ENCODE measurements around the gene TTBK2. TPM values are rescaled to one million over a fixed set of nuclear protein-coding genes. Genes with fewer than 3 reads are reported as not detected.
"Not testable (repeated sequence)": the region's sequence is repeated elsewhere in the genome, so short reads cannot be mapped to it uniquely, and the experiment has no call there.

Gene TTBK2
- 23.3 TPM for total RNA-seq
- long read RNA-seq, partial matches to known transcripts = 2 of 7 reads
- long read RNA-seq, other reads (novel, unspliced or antisense) = 5 of 7 reads

- Histone ChIP-seq H3K4me1 (peaks cover 36% of the 10 kb centered on the region), H3K27ac (replicated peaks) (peak within 1 kb of the TSS; percentile 87), H3K27me3 (ENCODE audit: low read depth) (no peaks in the 10 kb centered on the region), H3K4me3 (peak within 1 kb of the TSS; percentile 89), H3K36me3 (no peaks in the 10 kb centered on the region), H3K9me3 (replicated peaks) (no peaks in the 10 kb centered on the region)
- peak; percentile 38 for TF ChIP-seq CTCF (IDR thresholded peaks at IDR 0.05; ENCODE audit: borderline replicate concordance)
- intact Hi-C loops (cut with micrococcal nuclease) = loop anchor here (10.0 kb wide), 1 partner anchor 116 kb away; no protein-coding TSS in a partner anchor
- peak; percentile 99 for DNase-seq
Observed at GRCh38 chr15:42920519-42921341, at the start of gene TTBK2. Gene TTBK2, minus strand, starts transcription at chr15:42920778. Its CDS starts 42,161 bp downstream, at chr15:42878617.

GRCh38 chr15:42964476-42964875 is 43.9 kb upstream of the TTBK2 start:
- Histone ChIP-seq H3K4me3 (no peak overlapping the region), H3K9me3 (replicated peaks) (peaks cover 6% of the 10 kb centered on the region), H3K36me3 (peaks cover 79% of the 10 kb centered on the region), H3K27ac (replicated peaks) (no peak overlapping the region), H3K4me1 (no peaks in the 10 kb centered on the region), H3K27me3 (ENCODE audit: low read depth) (no peaks in the 10 kb centered on the region)
- no peak for DNase-seq
- TF ChIP-seq CTCF (IDR thresholded peaks at IDR 0.05; ENCODE audit: borderline replicate concordance) = no peak
- intact Hi-C loops (cut with micrococcal nuclease) = no loop called here

- intact Hi-C loops (cut with micrococcal nuclease) = no loop called here
- no peak for TF ChIP-seq CTCF (IDR thresholded peaks at IDR 0.05; ENCODE audit: borderline replicate concordance)
- Histone ChIP-seq H3K9me3 (replicated peaks) (no peaks in the 10 kb centered on the region), H3K36me3 (peaks cover 97% of the 10 kb centered on the region), H3K27ac (replicated peaks) (no peak overlapping the region), H3K27me3 (ENCODE audit: low read depth) (no peaks in the 10 kb centered on the region), H3K4me1 (no peaks in the 10 kb centered on the region), H3K4me3 (no peak overlapping the region)
- DNase-seq = no peak
Observed at GRCh38 chr15:42955518-42955917, 34.9 kb upstream of the TTBK2 start.

- intact Hi-C loops (cut with micrococcal nuclease) = no loop called here
- no peaks in the 10 kb centered on the region for H3K4me1 ChIP-seq
- TF ChIP-seq CTCF (IDR thresholded peaks at IDR 0.05; ENCODE audit: borderline replicate concordance) = no peak
- H3K4me3 ChIP-seq = no peak overlapping the region
- no peak for DNase-seq
- peaks cover 97% of the 10 kb centered on the region for H3K36me3 ChIP-seq
- no peaks in the 10 kb centered on the region for H3K27me3 ChIP-seq (ENCODE audit: low read depth)
- no peak overlapping the region for H3K27ac ChIP-seq (replicated peaks)
- H3K9me3 ChIP-seq (replicated peaks) = no peaks in the 10 kb centered on the region
Observed at GRCh38 chr15:42954291-42954690, 33.7 kb upstream of the TTBK2 start.

GRCh38 chr15:42948898-42949297 is 28.3 kb upstream of the TTBK2 start:
- H3K4me3 ChIP-seq; intact Hi-C loops (cut with micrococcal nuclease); DNase-seq; H3K9me3 ChIP-seq (replicated peaks); H3K4me1 ChIP-seq; H3K27ac ChIP-seq (replicated peaks); H3K27me3 ChIP-seq (ENCODE audit: low read depth): not testable (repeated sequence)
- H3K36me3 ChIP-seq = peaks cover 83% of the 10 kb centered on the region

GRCh38 chr15:42940527-42940926 is 19.9 kb upstream of the TTBK2 start:
- Histone ChIP-seq H3K36me3 (peaks cover 27% of the 10 kb centered on the region), H3K9me3 (replicated peaks) (no peaks in the 10 kb centered on the region), H3K27ac (replicated peaks) (no peak overlapping the region), H3K27me3 (ENCODE audit: low read depth) (no peaks in the 10 kb centered on the region), H3K4me3 (no peak overlapping the region), H3K4me1 (no peaks in the 10 kb centered on the region)
- no peak for TF ChIP-seq CTCF (IDR thresholded peaks at IDR 0.05; ENCODE audit: borderline replicate concordance)
- intact Hi-C loops (cut with micrococcal nuclease) = no loop called here
- DNase-seq = no peak
